Measurements from ENCODE around the gene INTS7. TPM values are rescaled to one million over a fixed set of nuclear protein-coding genes. Genes with fewer than 3 reads are reported as not detected.

The INTS7 gene
- total RNA-seq, 1 experiment from 2014 or later = 21.7 TPM

GRCh38 chr1:211901945-211902344 is 133.4 kb downstream of the INTS7 start:
- TF ChIP-seq ELF1 (IDR thresholded peaks at IDR 0.05; ENCODE audit: borderline replicate concordance, low read depth) (no peak), CBX3 (IDR thresholded peaks at IDR 0.05; ENCODE audit: low read depth) (0 out of 2 replicates have a peak, but pooled peaks have one; percentile 33)
- TF ChIP-seq, protein P1, sequence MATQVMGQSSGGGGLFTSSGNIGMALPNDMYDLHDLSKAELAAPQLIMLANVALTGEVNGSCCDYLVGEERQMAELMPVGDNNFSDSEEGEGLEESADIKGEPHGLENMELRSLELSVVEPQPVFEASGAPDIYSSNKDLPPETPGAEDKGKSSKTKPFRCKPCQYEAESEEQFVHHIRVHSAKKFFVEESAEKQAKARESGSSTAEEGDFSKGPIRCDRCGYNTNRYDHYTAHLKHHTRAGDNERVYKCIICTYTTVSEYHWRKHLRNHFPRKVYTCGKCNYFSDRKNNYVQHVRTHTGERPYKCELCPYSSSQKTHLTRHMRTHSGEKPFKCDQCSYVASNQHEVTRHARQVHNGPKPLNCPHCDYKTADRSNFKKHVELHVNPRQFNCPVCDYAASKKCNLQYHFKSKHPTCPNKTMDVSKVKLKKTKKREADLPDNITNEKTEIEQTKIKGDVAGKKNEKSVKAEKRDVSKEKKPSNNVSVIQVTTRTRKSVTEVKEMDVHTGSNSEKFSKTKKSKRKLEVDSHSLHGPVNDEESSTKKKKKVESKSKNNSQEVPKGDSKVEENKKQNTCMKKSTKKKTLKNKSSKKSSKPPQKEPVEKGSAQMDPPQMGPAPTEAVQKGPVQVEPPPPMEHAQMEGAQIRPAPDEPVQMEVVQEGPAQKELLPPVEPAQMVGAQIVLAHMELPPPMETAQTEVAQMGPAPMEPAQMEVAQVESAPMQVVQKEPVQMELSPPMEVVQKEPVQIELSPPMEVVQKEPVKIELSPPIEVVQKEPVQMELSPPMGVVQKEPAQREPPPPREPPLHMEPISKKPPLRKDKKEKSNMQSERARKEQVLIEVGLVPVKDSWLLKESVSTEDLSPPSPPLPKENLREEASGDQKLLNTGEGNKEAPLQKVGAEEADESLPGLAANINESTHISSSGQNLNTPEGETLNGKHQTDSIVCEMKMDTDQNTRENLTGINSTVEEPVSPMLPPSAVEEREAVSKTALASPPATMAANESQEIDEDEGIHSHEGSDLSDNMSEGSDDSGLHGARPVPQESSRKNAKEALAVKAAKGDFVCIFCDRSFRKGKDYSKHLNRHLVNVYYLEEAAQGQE (IDR thresholded peaks at IDR 0.05; ENCODE audit: low read depth) = no peak
- Histone ChIP-seq H4K20me1 (ENCODE audit: insufficient read depth) (no peaks in the 10 kb centered on the region), H2AFZ (ENCODE audit: low read depth, low read length, poor library complexity, severe bottlenecking) (no peak overlapping the region), H3K9ac (ENCODE audit: low read length) (no peak overlapping the region), H3K4me3 (replicated peaks in 1 of 2; ENCODE audit: low read depth in 1 of 2, low read length in 2 of 2) (no peak overlapping the region), H3K36me3 (ENCODE audit: control insufficient read depth in 1 of 2, insufficient read depth in 2 of 2, low read length in 2 of 2) (no peaks in the 10 kb centered on the region), H3K9me3 (ENCODE audit: control insufficient read depth in 1 of 2, insufficient read depth in 1 of 2, low read depth in 1 of 2, low read length in 2 of 2) (peaks cover 14% of the 10 kb centered on the region in 2 experiments; a peak in 2 of 4 replicates), H3K27ac (ENCODE audit: low read depth, low read length) (no peak overlapping the region), H3K27me3 (ENCODE audit: insufficient read depth, low read length) (no peaks in the 10 kb centered on the region), H3K4me1 (ENCODE audit: control insufficient read depth in 1 of 2, insufficient read depth in 2 of 2, low read length in 2 of 2) (no peaks in the 10 kb centered on the region), H3K79me2 (ENCODE audit: insufficient read depth, low read length) (no peaks in the 10 kb centered on the region), H3K4me2 (ENCODE audit: low read length) (no peak overlapping the region), H3K9me2 (ENCODE audit: insufficient read depth) (no peaks in the 10 kb centered on the region)
- RAD21 ChIA-PET (ENCODE audit: low non-redundant PET in 1 of 2, low total read pairs in 2 of 2, uncharacterized antibody in 2 of 2, unreplicated experiment in 2 of 2) = no interaction called here
- POLR2A ChIA-PET = no interaction called here
- ATAC-seq = no peak
- CTCF ChIA-PET = no interaction called here
- no TSS peak for BruUV-seq (replicated peaks)
- intact Hi-C loops (cut with micrococcal nuclease) = no loop called here
- no peak for DNase-seq (ENCODE audit: low read depth, low spot score)

GRCh38 chr1:211900441-211900840 is 134.9 kb downstream of the INTS7 start:
- POLR2A ChIA-PET = no interaction called here
- H3K9ac ChIP-seq (ENCODE audit: low read length) = no peak overlapping the region
- BruUV-seq (replicated peaks) = no TSS peak
- no peaks in the 10 kb centered on the region for H3K9me2 ChIP-seq (ENCODE audit: insufficient read depth)
- H3K4me3 ChIP-seq (replicated peaks in 1 of 2; ENCODE audit: low read depth in 1 of 2, low read length in 2 of 2) = no peak overlapping the region
- ATAC-seq (no peak), DNase-seq (ENCODE audit: low read depth, low spot score) (no peak)
- CTCF ChIA-PET = no interaction called here
- H3K36me3 ChIP-seq (ENCODE audit: control insufficient read depth in 1 of 2, insufficient read depth in 2 of 2, low read length in 2 of 2) = no peaks in the 10 kb centered on the region
- H4K20me1 ChIP-seq (ENCODE audit: insufficient read depth) = no peaks in the 10 kb centered on the region
- RAD21 ChIA-PET (ENCODE audit: low non-redundant PET in 1 of 2, low total read pairs in 2 of 2, uncharacterized antibody in 2 of 2, unreplicated experiment in 2 of 2) = no interaction called here
- H3K27ac ChIP-seq (ENCODE audit: low read depth, low read length) = no peak overlapping the region
- TF ChIP-seq TCF7L2 (IDR thresholded peaks at IDR 0.05; ENCODE audit: borderline replicate concordance, extremely low read depth, insufficient read depth, insufficient read length) = no peak
- TF ChIP-seq, protein P2, sequence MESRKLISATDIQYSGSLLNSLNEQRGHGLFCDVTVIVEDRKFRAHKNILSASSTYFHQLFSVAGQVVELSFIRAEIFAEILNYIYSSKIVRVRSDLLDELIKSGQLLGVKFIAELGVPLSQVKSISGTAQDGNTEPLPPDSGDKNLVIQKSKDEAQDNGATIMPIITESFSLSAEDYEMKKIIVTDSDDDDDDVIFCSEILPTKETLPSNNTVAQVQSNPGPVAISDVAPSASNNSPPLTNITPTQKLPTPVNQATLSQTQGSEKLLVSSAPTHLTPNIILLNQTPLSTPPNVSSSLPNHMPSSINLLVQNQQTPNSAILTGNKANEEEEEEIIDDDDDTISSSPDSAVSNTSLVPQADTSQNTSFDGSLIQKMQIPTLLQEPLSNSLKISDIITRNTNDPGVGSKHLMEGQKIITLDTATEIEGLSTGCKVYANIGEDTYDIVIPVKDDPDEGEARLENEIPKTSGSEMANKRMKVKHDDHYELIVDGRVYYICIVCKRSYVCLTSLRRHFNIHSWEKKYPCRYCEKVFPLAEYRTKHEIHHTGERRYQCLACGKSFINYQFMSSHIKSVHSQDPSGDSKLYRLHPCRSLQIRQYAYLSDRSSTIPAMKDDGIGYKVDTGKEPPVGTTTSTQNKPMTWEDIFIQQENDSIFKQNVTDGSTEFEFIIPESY (IDR thresholded peaks at IDR 0.05; ENCODE audit: extremely low read depth, insufficient replicate concordance, low read length) = no peak
- no peak for TF ChIP-seq EGR1 (IDR thresholded peaks at IDR 0.05; ENCODE audit: low read depth)
- no peak for TF ChIP-seq CEBPB (IDR thresholded peaks at IDR 0.05; ENCODE audit: low read depth)
- TF ChIP-seq, protein P3, sequence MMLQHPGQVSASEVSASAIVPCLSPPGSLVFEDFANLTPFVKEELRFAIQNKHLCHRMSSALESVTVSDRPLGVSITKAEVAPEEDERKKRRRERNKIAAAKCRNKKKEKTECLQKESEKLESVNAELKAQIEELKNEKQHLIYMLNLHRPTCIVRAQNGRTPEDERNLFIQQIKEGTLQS (IDR thresholded peaks at IDR 0.05) = no peak
- TF ChIP-seq, protein P1 (IDR thresholded peaks at IDR 0.05; ENCODE audit: low read depth) = no peak
- intact Hi-C loops (cut with micrococcal nuclease) = no loop called here
- no peaks in the 10 kb centered on the region for H3K79me2 ChIP-seq (ENCODE audit: insufficient read depth, low read length)
- no peak overlapping the region for H3K4me2 ChIP-seq (ENCODE audit: low read length)
- H3K27me3 ChIP-seq (ENCODE audit: insufficient read depth, low read length) = no peaks in the 10 kb centered on the region
- no peaks in the 10 kb centered on the region for H3K4me1 ChIP-seq (ENCODE audit: control insufficient read depth in 1 of 2, insufficient read depth in 2 of 2, low read length in 2 of 2)
- H2AFZ ChIP-seq (ENCODE audit: low read depth, low read length, poor library complexity, severe bottlenecking) = no peak overlapping the region
- peaks cover 14% of the 10 kb centered on the region in 2 experiments; a peak in 2 of 4 replicates for H3K9me3 ChIP-seq (ENCODE audit: control insufficient read depth in 1 of 2, insufficient read depth in 1 of 2, low read depth in 1 of 2, low read length in 2 of 2)
